HG03575 (cell line): ENCODE measurements around the gene ENPP7.

Experiments used
- ATAC-seq: cut with Tn5 transposase; IDR thresholded peaks from one replicate; pipeline ENCODE4 v1.9.1; 2021; ENCODE audit not compliant: unreplicated experiment, insufficient number of reproducible peaks, low FRiP score; ENCODE audit errors: extremely low read depth

ENPP7 gene

GRCh38 chr17:79785017-79785899, 54.5 kb downstream of the ENPP7 start:
- no peak for ATAC-seq

- ATAC-seq, result no peak
These were observed 55.4 kb downstream of the ENPP7 start for GRCh38 chr17:79785900-79786810.

- no peak for ATAC-seq
These were observed 56.3 kb downstream of the ENPP7 start for GRCh38 chr17:79786930-79787643.

- no peak for ATAC-seq
These were observed 57.7 kb downstream of the ENPP7 start for GRCh38 chr17:79788455-79788854.

- no peak for ATAC-seq
These were observed 58.5 kb downstream of the ENPP7 start for GRCh38 chr17:79788989-79789942.

GRCh38 chr17:79789943-79790804, 59.4 kb downstream of the ENPP7 start:
- ATAC-seq, result no peak

GRCh38 chr17:79790805-79791734, 60.3 kb downstream of the ENPP7 start:
- no peak for ATAC-seq

- no peak for ATAC-seq
These were observed 61.0 kb downstream of the ENPP7 start for GRCh38 chr17:79791735-79792161.
